ENCODE results near the gene PCDH19. TPM values are rescaled to one million over a fixed set of nuclear protein-coding genes. Genes with fewer than 3 reads are reported as not detected.

The PCDH19 gene
- total and polyA plus RNA-seq, 7 experiments from 2014 or later, result 0.05 TPM; not detected in 4

DNA sequence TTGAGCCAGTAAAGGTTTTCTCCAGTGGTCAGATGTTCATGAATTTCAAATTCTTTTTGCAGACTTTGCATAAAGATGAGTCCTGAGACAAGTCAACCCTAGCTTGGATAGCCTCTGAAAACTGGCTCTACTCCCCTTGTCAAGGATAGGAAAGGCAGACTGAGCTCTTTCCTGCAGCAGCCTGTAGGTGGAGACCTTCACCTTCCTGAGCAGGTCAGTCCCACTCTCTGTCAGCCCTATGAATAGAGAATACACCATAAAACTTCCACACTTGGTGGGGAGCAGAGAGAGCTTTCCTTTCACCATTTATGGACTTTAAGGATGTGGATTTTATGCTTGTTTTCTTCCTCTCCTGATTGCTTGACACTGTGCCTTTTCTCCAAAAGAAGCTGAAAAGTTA is 41.9 kb downstream of the PCDH19 start:
- Histone ChIP-seq H3K27ac (ENCODE audit: low read depth, low read length) (no peak overlapping the region), H3K27me3 (ENCODE audit: control insufficient read depth in 2 of 2, insufficient read depth in 2 of 2, low read length in 2 of 2) (no peaks in the 10 kb centered on the region), H3K4me1 (ENCODE audit: control insufficient read depth in 2 of 2, insufficient read depth in 2 of 2, low read length in 2 of 2) (no peaks in the 10 kb centered on the region), H3K36me3 (ENCODE audit: control insufficient read depth in 2 of 3, insufficient read depth in 3 of 3, low read length in 3 of 3) (no peaks in the 10 kb centered on the region), H3K9me3 (ENCODE audit: control insufficient read depth in 2 of 3, low read length in 3 of 3) (no peaks in the 10 kb centered on the region), H3K4me3 (ENCODE audit: low read length) (no peak overlapping the region)
- ATAC-seq, result no peak
- CTCF ChIA-PET, result no interaction called here
- POLR2A ChIA-PET, result no interaction called here
- Mint-ChIP-seq H3K27ac (peak overlapping the region in 1 of 9 donors; percentile 15), H3K27me3 (no peaks in the 10 kb centered on the region), H3K36me3 (no peaks in the 10 kb centered on the region), H3K9me3 (no peaks in the 10 kb centered on the region), H3K4me1 (no peaks in the 10 kb centered on the region), H3K4me3 (no peak overlapping the region)
- no peak for DNase-seq
- intact Hi-C loops (cut with micrococcal nuclease), result no loop called here

DNA sequence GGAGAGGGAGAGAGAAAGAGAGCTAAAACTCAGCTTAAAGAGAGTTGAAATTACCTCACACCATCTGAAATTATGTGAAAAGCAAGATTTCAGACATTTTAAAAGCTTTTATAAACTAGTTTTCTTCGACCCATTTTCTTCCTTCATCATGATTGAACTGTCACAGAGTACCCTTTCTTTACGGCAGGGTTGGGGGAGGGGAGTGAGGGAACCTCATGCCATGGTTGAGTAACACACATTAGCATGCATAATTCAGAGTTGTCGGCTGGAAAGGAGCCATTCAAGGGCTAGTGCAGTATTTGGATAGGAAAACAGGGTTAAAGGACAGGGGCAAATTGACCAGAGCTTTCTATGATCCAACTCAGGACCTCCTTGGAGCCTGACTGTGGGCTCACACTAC is 46.2 kb downstream of the PCDH19 start:
- Mint-ChIP-seq H3K9me3 (no peaks in the 10 kb centered on the region), H3K4me3 (no peak overlapping the region), H3K36me3 (no peaks in the 10 kb centered on the region), H3K27me3 (no peaks in the 10 kb centered on the region), H3K4me1 (no peaks in the 10 kb centered on the region), H3K27ac (no peak overlapping the region)
- H3K27ac ChIP-seq (ENCODE audit: low read depth, low read length), result no peak overlapping the region
- no peaks in the 10 kb centered on the region for H3K27me3 ChIP-seq (ENCODE audit: control insufficient read depth in 2 of 2, insufficient read depth in 2 of 2, low read length in 2 of 2)
- no peaks in the 10 kb centered on the region for H3K4me1 ChIP-seq (ENCODE audit: control insufficient read depth in 2 of 2, insufficient read depth in 2 of 2, low read length in 2 of 2)
- H3K9me3 ChIP-seq (ENCODE audit: control insufficient read depth in 2 of 3, low read length in 3 of 3), result no peaks in the 10 kb centered on the region
- H3K36me3 ChIP-seq (ENCODE audit: control insufficient read depth in 2 of 3, insufficient read depth in 3 of 3, low read length in 3 of 3), result no peaks in the 10 kb centered on the region
- intact Hi-C loops (cut with micrococcal nuclease), result no loop called here
- CTCF ChIA-PET, result no interaction called here
- DNase-seq (no peak), ATAC-seq (no peak)
- no peak overlapping the region for H3K4me3 ChIP-seq (ENCODE audit: low read length)
- POLR2A ChIA-PET, result no interaction called here

DNA sequence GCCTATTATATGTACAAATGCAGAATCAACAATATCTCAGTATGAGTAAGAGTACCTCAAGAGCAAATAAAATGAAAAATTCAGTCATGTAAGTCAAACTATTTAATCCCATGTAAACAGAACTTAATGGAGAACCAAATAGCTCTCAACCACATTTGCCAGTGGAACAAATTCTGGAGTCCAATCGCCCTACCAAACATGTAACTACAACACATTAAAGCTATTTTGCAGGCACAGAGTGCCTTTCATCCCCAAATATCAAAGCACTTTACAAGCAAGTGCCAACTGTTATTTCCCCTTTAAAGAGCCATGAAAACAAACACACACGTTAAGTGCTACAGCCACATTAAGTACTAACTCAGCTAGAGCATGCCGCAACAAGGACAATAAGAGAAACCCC is 51.3 kb downstream of the PCDH19 start:
- CTCF ChIA-PET, result no interaction called here
- Mint-ChIP-seq H3K4me3 (no peak overlapping the region), H3K36me3 (no peaks in the 10 kb centered on the region), H3K27ac (no peak overlapping the region), H3K4me1 (no peaks in the 10 kb centered on the region), H3K27me3 (no peaks in the 10 kb centered on the region), H3K9me3 (no peaks in the 10 kb centered on the region)
- no peak overlapping the region for H3K4me3 ChIP-seq (ENCODE audit: low read length)
- no peaks in the 10 kb centered on the region for H3K27me3 ChIP-seq (ENCODE audit: control insufficient read depth in 2 of 2, insufficient read depth in 2 of 2, low read length in 2 of 2)
- H3K4me1 ChIP-seq (ENCODE audit: control insufficient read depth in 2 of 2, insufficient read depth in 2 of 2, low read length in 2 of 2), result no peaks in the 10 kb centered on the region
- intact Hi-C loops (cut with micrococcal nuclease), result no loop called here
- no peak overlapping the region for H3K27ac ChIP-seq (ENCODE audit: low read depth, low read length)
- no peaks in the 10 kb centered on the region for H3K9me3 ChIP-seq (ENCODE audit: control insufficient read depth in 2 of 3, low read length in 3 of 3)
- POLR2A ChIA-PET, result no interaction called here
- DNase-seq (no peak), ATAC-seq (no peak)
- no peaks in the 10 kb centered on the region for H3K36me3 ChIP-seq (ENCODE audit: control insufficient read depth in 2 of 3, insufficient read depth in 3 of 3, low read length in 3 of 3)

DNA sequence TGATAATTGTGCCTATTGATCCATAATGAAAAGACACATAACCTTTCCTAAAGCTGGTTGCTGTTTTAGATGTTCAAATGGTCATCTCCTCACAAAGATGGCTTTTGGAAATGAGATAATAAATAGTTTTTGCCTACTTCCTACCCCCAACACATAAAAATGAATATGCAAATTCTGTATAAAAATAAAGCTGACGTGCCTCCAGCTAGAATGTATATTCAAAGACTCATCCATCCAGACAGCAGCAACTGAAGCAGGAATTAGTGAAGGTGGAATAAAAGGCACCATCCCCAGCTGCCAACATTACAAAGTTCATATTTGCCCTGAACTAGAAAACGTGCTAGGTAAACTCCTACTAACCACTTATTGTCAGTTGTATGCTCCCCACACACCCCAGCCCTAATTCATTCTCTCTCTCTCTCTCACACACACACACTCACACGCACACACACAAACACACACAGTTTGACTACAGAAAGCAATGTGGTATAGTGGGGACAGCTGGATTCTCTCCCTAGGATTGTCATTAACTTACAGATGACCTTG is 53.6 kb downstream of the PCDH19 start:
- Histone ChIP-seq H3K36me3 (ENCODE audit: control insufficient read depth in 2 of 3, insufficient read depth in 3 of 3, low read length in 3 of 3) (no peaks in the 10 kb centered on the region), H3K4me1 (ENCODE audit: control insufficient read depth in 2 of 2, insufficient read depth in 2 of 2, low read length in 2 of 2) (no peaks in the 10 kb centered on the region), H3K27ac (ENCODE audit: low read depth, low read length) (no peak overlapping the region), H3K9me3 (ENCODE audit: control insufficient read depth in 2 of 3, low read length in 3 of 3) (no peaks in the 10 kb centered on the region), H3K4me3 (ENCODE audit: low read length) (no peak overlapping the region), H3K27me3 (ENCODE audit: control insufficient read depth in 2 of 2, insufficient read depth in 2 of 2, low read length in 2 of 2) (no peaks in the 10 kb centered on the region)
- H3K36me3 Mint-ChIP-seq, result no peaks in the 10 kb centered on the region
- peaks cover 0 to 4% (median 0%) of the 10 kb centered on the region in 5 donors for H3K27me3 Mint-ChIP-seq
- no peak overlapping the region for H3K4me3 Mint-ChIP-seq
- no peaks in the 10 kb centered on the region for H3K4me1 Mint-ChIP-seq
- H3K27ac Mint-ChIP-seq, result no peak overlapping the region
- DNase-seq, result no peak
- peaks cover 0 to 1% (median 0%) of the 10 kb centered on the region in 11 donors for H3K9me3 Mint-ChIP-seq
- ChIA-PET CTCF (no interaction called here), POLR2A (no interaction called here)
- intact Hi-C loops (cut with micrococcal nuclease), result no loop called here
- no peak for ATAC-seq

DNA sequence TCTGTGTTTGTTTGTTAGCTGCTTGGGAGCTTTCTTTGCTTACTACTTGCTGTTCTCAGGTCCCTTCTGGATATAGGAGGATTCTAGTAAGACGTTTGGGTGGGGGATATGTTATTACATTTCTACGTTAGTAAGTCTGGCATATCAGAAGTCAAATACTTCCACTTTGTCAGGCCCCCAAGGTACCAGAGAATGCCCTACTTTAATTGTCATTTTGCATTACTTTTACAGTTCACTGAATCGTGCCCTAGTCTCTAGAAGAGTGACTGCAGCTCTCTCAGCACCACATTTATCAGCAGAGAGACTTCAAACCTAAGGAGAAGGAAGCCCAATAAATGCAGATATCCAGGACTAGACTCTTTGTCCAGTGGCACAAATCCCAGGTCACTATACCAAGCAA is 54.4 kb downstream of the PCDH19 start:
- CTCF ChIA-PET, result no interaction called here
- Mint-ChIP-seq H3K36me3 (no peaks in the 10 kb centered on the region), H3K27me3 (peaks cover 0 to 4% (median 0%) of the 10 kb centered on the region in 5 donors), H3K4me3 (no peak overlapping the region), H3K27ac (no peak overlapping the region), H3K4me1 (no peaks in the 10 kb centered on the region), H3K9me3 (peaks cover 0 to 1% (median 0%) of the 10 kb centered on the region in 11 donors)
- POLR2A ChIA-PET, result no interaction called here
- no peaks in the 10 kb centered on the region for H3K9me3 ChIP-seq (ENCODE audit: control insufficient read depth in 2 of 3, low read length in 3 of 3)
- no peak overlapping the region for H3K27ac ChIP-seq (ENCODE audit: low read depth, low read length)
- H3K4me1 ChIP-seq (ENCODE audit: control insufficient read depth in 2 of 2, insufficient read depth in 2 of 2, low read length in 2 of 2), result no peaks in the 10 kb centered on the region
- ATAC-seq (no peak), DNase-seq (no peak)
- intact Hi-C loops (cut with micrococcal nuclease), result no loop called here
- H3K4me3 ChIP-seq (ENCODE audit: low read length), result no peak overlapping the region
- H3K36me3 ChIP-seq (ENCODE audit: control insufficient read depth in 2 of 3, insufficient read depth in 3 of 3, low read length in 3 of 3), result no peaks in the 10 kb centered on the region
- no peaks in the 10 kb centered on the region for H3K27me3 ChIP-seq (ENCODE audit: control insufficient read depth in 2 of 2, insufficient read depth in 2 of 2, low read length in 2 of 2)

DNA sequence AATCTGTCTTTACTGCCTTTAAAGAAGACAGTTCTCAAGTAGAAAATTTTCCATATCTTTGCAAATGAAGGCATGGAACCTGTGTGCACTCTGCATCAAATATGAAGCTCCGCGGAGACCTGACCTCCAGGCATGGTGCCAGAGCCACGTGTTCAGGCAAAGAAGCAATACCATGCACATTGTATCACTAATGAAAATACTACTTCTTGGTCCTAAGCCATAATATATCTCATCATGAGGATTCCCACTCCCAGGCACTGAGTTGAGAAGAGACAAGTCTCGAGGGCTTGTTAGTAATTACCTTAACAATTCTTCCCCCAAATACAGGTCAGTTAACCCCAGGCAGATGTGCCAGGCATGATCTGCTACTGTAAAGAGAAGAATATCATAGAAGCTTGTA is 56.7 kb downstream of the PCDH19 start:
- no peaks in the 10 kb centered on the region for H3K27me3 ChIP-seq (ENCODE audit: control insufficient read depth in 2 of 2, insufficient read depth in 2 of 2, low read length in 2 of 2)
- H3K27ac ChIP-seq (ENCODE audit: low read depth, low read length), result no peak overlapping the region
- ATAC-seq (no peak), DNase-seq (no peak)
- no peak overlapping the region for H3K4me3 ChIP-seq (ENCODE audit: low read length)
- CTCF ChIA-PET, result no interaction called here
- Mint-ChIP-seq H3K4me1 (no peaks in the 10 kb centered on the region), H3K27ac (no peak overlapping the region), H3K36me3 (no peaks in the 10 kb centered on the region), H3K4me3 (no peak overlapping the region), H3K27me3 (peaks cover 0 to 4% (median 0%) of the 10 kb centered on the region in 5 donors), H3K9me3 (peaks cover 0 to 1% (median 0%) of the 10 kb centered on the region in 11 donors)
- POLR2A ChIA-PET, result no interaction called here
- no peaks in the 10 kb centered on the region for H3K9me3 ChIP-seq (ENCODE audit: control insufficient read depth in 2 of 3, low read length in 3 of 3)
- intact Hi-C loops (cut with micrococcal nuclease), result no loop called here
- no peaks in the 10 kb centered on the region for H3K4me1 ChIP-seq (ENCODE audit: control insufficient read depth in 2 of 2, insufficient read depth in 2 of 2, low read length in 2 of 2)
- H3K36me3 ChIP-seq (ENCODE audit: control insufficient read depth in 2 of 3, insufficient read depth in 3 of 3, low read length in 3 of 3), result no peaks in the 10 kb centered on the region

DNA sequence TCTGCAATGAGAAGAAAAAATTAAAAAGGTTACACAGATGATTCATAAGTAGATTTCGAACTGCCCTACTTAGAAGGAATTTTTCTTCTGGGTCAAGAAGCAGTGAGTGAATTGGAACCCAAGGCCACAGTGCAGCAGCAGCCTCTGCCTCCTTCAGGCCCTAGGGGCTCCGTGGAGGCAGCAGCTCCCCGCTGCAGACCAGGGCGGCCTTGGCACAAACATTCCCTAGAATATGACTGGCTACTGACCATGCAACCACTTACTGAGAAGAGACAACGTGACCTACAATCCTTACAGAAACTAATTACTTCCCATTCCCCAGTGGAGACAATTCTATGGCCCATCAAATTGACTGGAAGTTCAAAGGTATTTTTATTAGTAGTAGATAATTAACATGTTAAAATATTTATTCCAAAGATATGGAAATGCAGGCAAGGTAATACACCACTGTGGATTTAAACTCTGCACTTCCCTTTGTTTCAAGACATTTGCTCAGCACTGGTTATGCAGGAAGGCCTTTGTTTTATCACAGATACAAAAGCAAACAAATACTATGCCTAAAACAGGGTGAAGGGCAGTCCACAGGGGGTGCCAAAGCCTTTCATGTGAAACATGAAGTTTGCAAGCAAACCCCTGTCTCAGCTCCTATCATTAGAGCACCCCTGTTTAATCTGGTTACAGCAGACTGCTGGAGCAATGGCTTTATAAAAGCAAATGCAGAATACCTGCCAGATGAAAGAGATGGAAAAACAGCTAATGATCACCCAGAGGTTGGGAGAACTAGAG is 59.2 kb downstream of the PCDH19 start:
- H3K4me1 ChIP-seq (ENCODE audit: control insufficient read depth in 2 of 2, insufficient read depth in 2 of 2, low read length in 2 of 2), result no peaks in the 10 kb centered on the region
- CTCF ChIA-PET, result no interaction called here
- POLR2A ChIA-PET, result no interaction called here
- Mint-ChIP-seq H3K4me1 (no peaks in the 10 kb centered on the region), H3K36me3 (no peaks in the 10 kb centered on the region), H3K27ac (no peak overlapping the region), H3K4me3 (no peak overlapping the region), H3K9me3 (peaks cover 0 to 1% (median 0%) of the 10 kb centered on the region in 11 donors), H3K27me3 (peaks cover 0 to 4% (median 0%) of the 10 kb centered on the region in 5 donors)
- no peaks in the 10 kb centered on the region for H3K36me3 ChIP-seq (ENCODE audit: control insufficient read depth in 2 of 3, insufficient read depth in 3 of 3, low read length in 3 of 3)
- H3K9me3 ChIP-seq (ENCODE audit: control insufficient read depth in 2 of 3, low read length in 3 of 3), result no peaks in the 10 kb centered on the region
- H3K4me3 ChIP-seq (ENCODE audit: low read length), result no peak overlapping the region
- no peak overlapping the region for H3K27ac ChIP-seq (ENCODE audit: low read depth, low read length)
- ATAC-seq (no peak), DNase-seq (no peak)
- intact Hi-C loops (cut with micrococcal nuclease), result no loop called here
- no peaks in the 10 kb centered on the region for H3K27me3 ChIP-seq (ENCODE audit: control insufficient read depth in 2 of 2, insufficient read depth in 2 of 2, low read length in 2 of 2)

Data from naive thymus-derived CD4-positive, alpha-beta T cell (primary cell).